IMR-90 (cell line): ENCODE measurements around the gene FEZF2. TPM values are rescaled to one million over a fixed set of nuclear protein-coding genes. Genes with fewer than 3 reads are reported as not detected.

Source experiments
- ATAC-seq: fragments of 200-7000 bp; cut with Tn5 transposase; 2 replicates; pipeline ENCODE4 v1.9.1; 2020; ENCODE audit warnings: low read depth, mild to moderate bottlenecking, moderate library complexity
- BruUV-seq: library from RNA; stranded (reverse); fragments of 400-500 nt; replicated peaks from 2 replicates; lab custom pipeline; 2021; lab: Mats Ljungman, UMichigan
- CTCF ChIA-PET: fragments of 300-600 bp; formaldehyde crosslinking; extraction: SDS; loops from one replicate; lab custom pipeline; 2021; ENCODE audit warnings: antibody characterized with exemption; lab: Yijun Ruan, JAX
- POLR2A ChIA-PET: fragments of 300-600 bp; sonication (Branson Sonifier 250); formaldehyde crosslinking; loops from one replicate; lab custom pipeline; 2022; ENCODE audit warnings: antibody characterized with exemption; ENCODE audit not compliant: unreplicated experiment; lab: Charles Lee
- DNase-seq: peaks from one replicate; pipeline ENCODE4 v3.0.0; 2013
- H2AFZ ChIP-seq: replicated peaks from 2 replicates; pipeline ENCODE3; 2013; ENCODE audit warnings: low read length, mild to moderate bottlenecking; ENCODE audit not compliant: poor library complexity
- H2AK5ac ChIP-seq: 2 replicates; pipeline ENCODE4 v1.6.1; 2013; ENCODE audit warnings: low read depth, low read length, inconsistent platforms
- H2AK9ac ChIP-seq: replicated peaks from 2 replicates; pipeline ENCODE3; 2013; ENCODE audit warnings: mild to moderate bottlenecking, low read depth, low read length, moderate library complexity; ENCODE audit not compliant: poor library complexity
- H2BK120ac ChIP-seq: 2 replicates; pipeline ENCODE4 v1.6.1; 2013; ENCODE audit warnings: low read depth, low read length, inconsistent platforms
- H2BK15ac ChIP-seq: 3 replicates; pipeline ENCODE4 v1.6.1; 2013; ENCODE audit warnings: low read depth, low read length, inconsistent platforms
- H2BK20ac ChIP-seq: 2 replicates; pipeline ENCODE4 v1.6.1; 2013; ENCODE audit warnings: low read depth, mild to moderate bottlenecking, inconsistent platforms, low read length, moderate library complexity
- H2BK5ac ChIP-seq: 2 replicates; pipeline ENCODE4 v1.6.1; 2013; ENCODE audit warnings: mild to moderate bottlenecking, low read depth, low read length, inconsistent platforms; ENCODE audit not compliant: poor library complexity, severe bottlenecking
- H3K14ac ChIP-seq: replicated peaks from 2 replicates; pipeline ENCODE4 v1.6.1; 2013; ENCODE audit warnings: low read depth, low read length, inconsistent platforms
- H3K18ac ChIP-seq: 2 replicates; pipeline ENCODE4 v1.6.1; 2013; ENCODE audit warnings: low read depth, low read length, control low read depth
- H3K23ac ChIP-seq: 2 replicates; pipeline ENCODE4 v1.6.1; 2013; ENCODE audit warnings: low read depth, low read length, inconsistent platforms
- H3K27ac ChIP-seq: 2 replicates; pipeline ENCODE4 v1.5.1; 2013; ENCODE audit warnings: mild to moderate bottlenecking, control low read depth, low read length; ENCODE audit not compliant: insufficient read depth
- H3K27me3 ChIP-seq: 2 replicates; pipeline ENCODE4 v1.6.1; 2013; ENCODE audit warnings: low read length; ENCODE audit not compliant: control insufficient read depth, insufficient read depth
- H3K36me3 ChIP-seq: 2 replicates; pipeline ENCODE4 v1.6.1; 2013; ENCODE audit warnings: low read length, mixed read lengths; ENCODE audit not compliant: control insufficient read depth, insufficient read depth
- H3K4ac ChIP-seq: 2 replicates; pipeline ENCODE4 v1.6.1; 2013; ENCODE audit warnings: low read depth, low read length, inconsistent platforms
- H3K4me1 ChIP-seq: 2 replicates; pipeline ENCODE4 v1.6.1; 2013; ENCODE audit warnings: low read length, mixed read lengths; ENCODE audit not compliant: control insufficient read depth, insufficient read depth
- H3K4me2 ChIP-seq: 2 replicates; pipeline ENCODE4 v1.6.1; 2013; ENCODE audit warnings: low read depth, mild to moderate bottlenecking, control low read depth, low read length, moderate library complexity
- H3K4me3 ChIP-seq: 2 replicates; pipeline ENCODE4 v1.5.1; 2013; ENCODE audit warnings: low read depth, mild to moderate bottlenecking, control low read depth, low read length, moderate library complexity; ENCODE audit not compliant: insufficient read depth
- H3K56ac ChIP-seq: 2 replicates; pipeline ENCODE4 v1.6.1; 2013; ENCODE audit warnings: low read length, inconsistent platforms; ENCODE audit not compliant: insufficient read depth; ENCODE audit errors: extremely low read depth
- H3K79me1 ChIP-seq, 2 experiments: 2 replicates each; pipeline ENCODE4 v1.6.1; 2013; ENCODE audit warnings: low read length in 2 of 2, inconsistent platforms in 1 of 2, low read depth in 1 of 2
- H3K9ac ChIP-seq: 2 replicates; pipeline ENCODE4 v1.6.1; 2013; ENCODE audit warnings: low read depth, low read length, control low read depth
- H3K9me1 ChIP-seq: 2 replicates; pipeline ENCODE4 v1.6.1; 2013; ENCODE audit warnings: low read length, inconsistent platforms; ENCODE audit not compliant: insufficient read depth
- H3K9me3 ChIP-seq: 2 replicates; pipeline ENCODE4 v1.6.1; 2013; ENCODE audit warnings: low read length; ENCODE audit not compliant: control insufficient read depth, insufficient read depth
- H4K20me1 ChIP-seq: 2 replicates; pipeline ENCODE4 v1.6.1; 2013; ENCODE audit warnings: low read length, inconsistent platforms; ENCODE audit not compliant: insufficient read depth
- H4K5ac ChIP-seq: 2 replicates; pipeline ENCODE4 v1.6.1; 2013; ENCODE audit warnings: mild to moderate bottlenecking, low read depth, low read length, control low read depth
- H4K8ac ChIP-seq, 2 experiments: 2 replicates each; pipeline ENCODE4 v1.6.1; 2013; ENCODE audit warnings: low read depth in 2 of 2, low read length in 2 of 2, control low read depth in 1 of 2, inconsistent platforms in 1 of 2
- H4K91ac ChIP-seq: 2 replicates; pipeline ENCODE4 v1.6.1; 2013; ENCODE audit warnings: low read depth, low read length, inconsistent platforms; ENCODE audit not compliant: insufficient read depth
- BHLHE40 ChIP-seq: fragments of 150-350 bp; IDR thresholded peaks from 2 replicates; pipeline ENCODE4 v1.6.1; 2016; ENCODE audit warnings: mild to moderate bottlenecking, low read depth, low read length
- CEBPB ChIP-seq: IDR thresholded peaks from 2 replicates; pipeline ENCODE4 v1.6.1; 2012; ENCODE audit warnings: low read depth, low read length, improper control_type of control experiment
- CHD1 ChIP-seq: IDR thresholded peaks from 2 replicates; pipeline ENCODE4 v1.6.1; 2012; ENCODE audit warnings: low read depth, low read length, improper control_type of control experiment
- CTCF ChIP-seq: conservative IDR thresholded peaks from 2 replicates; pipeline ENCODE4 v1.5.1; 2012; ENCODE audit warnings: mild to moderate bottlenecking, low read depth, low read length, improper control_type of control experiment
- FOS ChIP-seq: fragments of 150-350 bp; IDR thresholded peaks from 2 replicates; pipeline ENCODE4 v1.6.1; 2016; ENCODE audit warnings: low read depth, low read length
- MAFK ChIP-seq: IDR thresholded peaks from 2 replicates; pipeline ENCODE4 v1.6.1; 2012; ENCODE audit warnings: low read depth, low read length, improper control_type of control experiment
- MAZ ChIP-seq: IDR thresholded peaks from 2 replicates; pipeline ENCODE4 v1.6.1; 2012; ENCODE audit warnings: low read depth, mild to moderate bottlenecking, low read length, improper control_type of control experiment, moderate library complexity, borderline replicate concordance
- MXI1 ChIP-seq: IDR thresholded peaks from 2 replicates; pipeline ENCODE4 v1.6.1; 2012; ENCODE audit warnings: low read depth, mild to moderate bottlenecking, low read length, moderate library complexity, borderline replicate concordance
- NFE2L2 ChIP-seq: fragments of 150-350 bp; IDR thresholded peaks from 2 replicates; pipeline ENCODE4 v1.6.1; 2016; ENCODE audit warnings: low read depth, mild to moderate bottlenecking, low read length
- POLR2A ChIP-seq: IDR thresholded peaks from 2 replicates; pipeline ENCODE4 v1.6.1; 2012; ENCODE audit warnings: mild to moderate bottlenecking, low read depth, low read length
- RAD21 ChIP-seq: IDR thresholded peaks from 2 replicates; pipeline ENCODE4 v1.6.1; 2012; ENCODE audit warnings: low read length, improper control_type of control experiment
- RCOR1 ChIP-seq: IDR thresholded peaks from 2 replicates; pipeline ENCODE4 v1.6.1; 2012; ENCODE audit warnings: mild to moderate bottlenecking, low read length, improper control_type of control experiment; ENCODE audit not compliant: insufficient replicate concordance
- RFX5 ChIP-seq: IDR thresholded peaks from 2 replicates; pipeline ENCODE4 v1.8.0; 2012; ENCODE audit warnings: low read depth, mild to moderate bottlenecking, low read length, moderate library complexity
- SMC3 ChIP-seq: fragments of 150-350 bp; IDR thresholded peaks from 2 replicates; pipeline ENCODE4 v1.6.1; 2016; ENCODE audit warnings: low read depth, mild to moderate bottlenecking, antibody characterized with exemption, low read length, moderate library complexity
- WGBS, 2 experiments: methylation state at CpG; one replicate each; pipeline versions ENCODE4 v1.1.5 to v1.1.7; 2013; ENCODE audit warnings: missing lambda C conversion rate in 2 of 2; ENCODE audit not compliant: insufficient read length in 1 of 2; ENCODE audit errors: extremely low coverage in 2 of 2; 5-methylcytosine and 5-hydroxymethylcytosine counted together
- dilution Hi-C: fragments of 300-500 bp; cut with HindIII; formaldehyde crosslinking; loops from one replicate; pipeline ENCODE4 v1.14.3; 2018; ENCODE audit warnings: low sequenced_read_pairs; ENCODE audit not compliant: unreplicated experiment
- in situ Hi-C: fragments of 300-500 bp; cut with MboI; formaldehyde crosslinking; loops from 3 replicates; pipeline ENCODE4 v1.14.3; 2019; ENCODE audit warnings: low sequenced_read_pairs, inconsistent platforms, mixed read lengths
- intact Hi-C: fragments of 100-400 bp; cut with micrococcal nuclease; formaldehyde crosslinking; loops from 2 replicates; pipeline ENCODE4 v1.10.0; 2022
- polyA plus RNA-seq, 3 experiments: library from polyadenylated mRNA; depleted of rRNA; stranded (reverse); fragments of >200 nt; gene quantifications; 2 replicates each; pipeline ENCODE4 v1.2.3, GENCODE V29; 2012; ENCODE audit warnings: low replicate concordance in 1 of 3
- total RNA-seq: library from RNA; depleted of rRNA; stranded (reverse); fragments of >200 nt; gene quantifications from 2 replicates; pipeline ENCODE4 v1.2.3, GENCODE V29; 2012
- TF ChIP-seq, protein P1 (sequence below): fragments of 150-350 bp; IDR thresholded peaks from 2 replicates; pipeline ENCODE4 v1.6.1; 2017; ENCODE audit warnings: mild to moderate bottlenecking, antibody characterized with exemption, low read length, low read depth
- TF ChIP-seq, protein P2 (sequence below): fragments of 150-350 bp; IDR thresholded peaks from 2 replicates; pipeline ENCODE4 v1.6.1; 2016; ENCODE audit warnings: low read depth, mild to moderate bottlenecking, low read length, moderate library complexity, borderline replicate concordance

Gene FEZF2
- total and polyA plus RNA-seq, 2 of the 4 experiments (the other 2 are of a cell fraction): not detected

DNA sequence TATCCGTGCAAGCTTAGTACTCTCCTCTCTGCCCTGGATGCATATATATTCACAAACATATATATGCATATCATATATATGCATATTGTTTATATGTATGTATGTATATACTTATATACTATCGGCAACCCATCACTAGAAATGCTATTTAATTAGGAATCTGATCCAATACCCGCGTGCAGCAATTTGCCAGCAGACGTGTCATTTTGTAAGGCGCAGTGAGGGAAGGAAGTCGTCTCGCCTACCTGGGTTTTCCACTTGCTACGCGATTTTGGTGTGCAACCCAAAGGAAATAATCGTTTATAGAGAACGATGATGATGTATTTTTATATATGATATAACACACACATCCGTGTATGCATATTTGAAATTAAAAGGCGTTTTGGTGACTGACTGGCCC, 5.6 kb upstream of the FEZF2 start:
- Histone ChIP-seq H3K4ac (no peak overlapping the region), H2BK5ac (no peak overlapping the region), H2BK120ac (no peak overlapping the region), H2AK9ac (no peak overlapping the region), H3K23ac (no peak overlapping the region), H3K4me2 (no peak overlapping the region), H3K27me3 (peaks cover 72% of the 10 kb centered on the region), H3K4me3 (no peak overlapping the region), H4K91ac (no peak overlapping the region), H2AK5ac (no peak overlapping the region), H3K14ac (no peak overlapping the region), H3K79me1 (no peaks in the 10 kb centered on the region), H2BK20ac (no peak overlapping the region), H3K56ac (no peak overlapping the region), H3K9me3 (peaks cover 6% of the 10 kb centered on the region), H3K9ac (no peak overlapping the region), H2BK15ac (no peak overlapping the region), H3K18ac (no peak overlapping the region), H4K8ac (no peak overlapping the region), H3K27ac (no peak overlapping the region), H3K36me3 (no peaks in the 10 kb centered on the region), H3K4me1 (no peaks in the 10 kb centered on the region), H2AFZ (no peak overlapping the region), H4K20me1 (no peaks in the 10 kb centered on the region), H3K9me1 (no peaks in the 10 kb centered on the region), H4K5ac (no peak overlapping the region)
- CTCF ChIA-PET: no interaction called here
- DNase-seq: no peak
- in situ Hi-C loops: no loop called here
- no TSS peak for BruUV-seq
- dilution Hi-C loops: no loop called here
- no peak for ATAC-seq
- TF ChIP-seq FOS: no peak
- no peak for TF ChIP-seq POLR2A
- no peak for TF ChIP-seq MXI1
- no peak for TF ChIP-seq MAFK
- TF ChIP-seq RCOR1: no peak
- TF ChIP-seq BHLHE40: no peak
- TF ChIP-seq NFE2L2: no peak
- TF ChIP-seq CTCF: no peak
- no peak for TF ChIP-seq RAD21
- TF ChIP-seq, protein P1, sequence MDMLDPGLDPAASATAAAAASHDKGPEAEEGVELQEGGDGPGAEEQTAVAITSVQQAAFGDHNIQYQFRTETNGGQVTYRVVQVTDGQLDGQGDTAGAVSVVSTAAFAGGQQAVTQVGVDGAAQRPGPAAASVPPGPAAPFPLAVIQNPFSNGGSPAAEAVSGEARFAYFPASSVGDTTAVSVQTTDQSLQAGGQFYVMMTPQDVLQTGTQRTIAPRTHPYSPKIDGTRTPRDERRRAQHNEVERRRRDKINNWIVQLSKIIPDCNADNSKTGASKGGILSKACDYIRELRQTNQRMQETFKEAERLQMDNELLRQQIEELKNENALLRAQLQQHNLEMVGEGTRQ: no peak
- TF ChIP-seq, protein P2, sequence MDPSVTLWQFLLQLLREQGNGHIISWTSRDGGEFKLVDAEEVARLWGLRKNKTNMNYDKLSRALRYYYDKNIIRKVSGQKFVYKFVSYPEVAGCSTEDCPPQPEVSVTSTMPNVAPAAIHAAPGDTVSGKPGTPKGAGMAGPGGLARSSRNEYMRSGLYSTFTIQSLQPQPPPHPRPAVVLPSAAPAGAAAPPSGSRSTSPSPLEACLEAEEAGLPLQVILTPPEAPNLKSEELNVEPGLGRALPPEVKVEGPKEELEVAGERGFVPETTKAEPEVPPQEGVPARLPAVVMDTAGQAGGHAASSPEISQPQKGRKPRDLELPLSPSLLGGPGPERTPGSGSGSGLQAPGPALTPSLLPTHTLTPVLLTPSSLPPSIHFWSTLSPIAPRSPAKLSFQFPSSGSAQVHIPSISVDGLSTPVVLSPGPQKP: no peak
- TF ChIP-seq RFX5: no peak
- TF ChIP-seq SMC3: no peak
- TF ChIP-seq MAZ: no peak
- no peak for TF ChIP-seq CEBPB
- TF ChIP-seq CHD1: no peak
- intact Hi-C loops: no loop called here
- WGBS, 2 experiments: no CpG with 5 or more reads among the region's 14 CpGs
- POLR2A ChIA-PET: no interaction called here
